Effector memory CD8-positive, alpha-beta T cell (primary cell): ENCODE results near the gene TEX47.

Experiments used
- ATAC-seq: fragments of 150-1000 bp; cut with Tn5 transposase; replicated peaks from 2 replicates; pipeline ENCODE4 v1.10.0; 2021; ENCODE audit warnings: mild to moderate bottlenecking, moderate library complexity
- DNase-seq, 3 experiments: peaks; one replicate each; pipeline ENCODE4 v3.0.0; 2021
- H3K27ac Mint-ChIP-seq, 2 donors: one replicate each; pipeline ENCODE4 v1.8.0; 2022; ENCODE audit warnings: mild to moderate bottlenecking in 2 of 2, mixed read lengths in 2 of 2, moderate library complexity in 2 of 2
- H3K27me3 Mint-ChIP-seq, 2 donors: one replicate each; pipeline ENCODE4 v1.8.0; 2022; ENCODE audit warnings: mixed read lengths in 2 of 2
- H3K36me3 Mint-ChIP-seq: one replicate; pipeline ENCODE4 v1.8.0; 2022; ENCODE audit warnings: mild to moderate bottlenecking, moderate library complexity, mixed read lengths; ENCODE audit not compliant: insufficient read depth
- H3K4me1 Mint-ChIP-seq, 2 donors: one replicate each; pipeline ENCODE4 v1.8.0; 2022; ENCODE audit warnings: low read depth in 2 of 2, mixed read lengths in 2 of 2
- H3K4me3 Mint-ChIP-seq, 2 donors: one replicate each; pipeline ENCODE4 v1.8.0; 2022; ENCODE audit warnings: mild to moderate bottlenecking in 2 of 2, mixed read lengths in 2 of 2, moderate library complexity in 2 of 2
- H3K9me3 Mint-ChIP-seq, 2 donors: one replicate each; pipeline ENCODE4 v1.8.0; 2022; ENCODE audit warnings: mixed read lengths in 2 of 2

TEX47 gene

GRCh38 chr7:88771417-88771816 lies 24.1 kb downstream of the TEX47 start:
- Mint-ChIP-seq H3K27me3 (no peaks in the 10 kb centered on the region), H3K4me1 (no peaks in the 10 kb centered on the region), H3K4me3 (no peak overlapping the region), H3K27ac (no peak overlapping the region), H3K36me3 (no peaks in the 10 kb centered on the region), H3K9me3 (peaks cover 0 to 7% of the 10 kb centered on the region in 2 donors)
- no peak for ATAC-seq
- no peak for DNase-seq

DNA sequence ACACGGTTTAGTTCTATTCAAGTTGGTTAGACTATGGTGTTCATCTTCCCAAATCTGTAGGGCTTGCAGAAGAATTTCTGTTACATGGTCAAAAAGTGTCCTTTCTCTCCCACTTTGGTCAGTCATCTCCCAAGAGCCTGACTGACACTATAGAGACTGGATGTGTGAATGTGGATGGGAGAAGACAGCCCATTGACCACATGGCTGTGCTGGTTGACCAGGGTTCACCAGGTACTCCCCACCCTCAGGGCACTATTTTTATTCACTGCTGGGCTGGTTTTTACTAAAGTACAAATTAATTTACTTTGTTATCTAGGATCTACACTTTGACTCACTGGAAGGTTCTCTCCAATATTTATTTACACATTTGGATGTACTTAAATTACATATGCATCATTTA lies 33.8 kb downstream of the TEX47 start:
- Mint-ChIP-seq H3K27ac (no peak overlapping the region), H3K27me3 (peaks cover 8 to 24% of the 10 kb centered on the region in 2 donors), H3K4me3 (no peak overlapping the region), H3K36me3 (no peaks in the 10 kb centered on the region), H3K4me1 (no peaks in the 10 kb centered on the region), H3K9me3 (peaks cover 0 to 2% of the 10 kb centered on the region in 2 donors)
- ATAC-seq, result no peak
- DNase-seq, result no peak

DNA sequence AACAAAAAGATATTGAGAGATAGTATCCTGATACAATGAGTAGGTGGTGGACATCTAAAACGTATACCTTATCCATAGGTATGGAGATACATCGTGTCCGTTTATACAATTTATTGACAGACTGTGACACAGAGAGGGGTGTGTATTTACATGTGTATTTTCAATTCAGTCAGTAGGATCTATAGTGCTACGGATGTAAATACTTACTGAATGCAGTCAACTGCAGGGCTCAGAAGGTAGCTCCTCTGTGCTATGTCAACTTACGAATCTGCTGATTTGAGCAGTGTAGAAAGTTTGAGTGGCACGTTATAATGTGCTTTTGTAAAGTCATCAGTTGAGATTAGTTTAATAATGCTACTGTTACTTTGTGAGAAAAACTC lies 35.4 kb downstream of the TEX47 start:
- H3K9me3 Mint-ChIP-seq, result peaks cover 0 to 2% of the 10 kb centered on the region in 2 donors
- H3K4me1 Mint-ChIP-seq, result no peaks in the 10 kb centered on the region
- ATAC-seq (no peak), DNase-seq (no peak)
- H3K27ac Mint-ChIP-seq, result no peak overlapping the region
- H3K36me3 Mint-ChIP-seq, result no peaks in the 10 kb centered on the region
- H3K4me3 Mint-ChIP-seq, result no peak overlapping the region
- peaks cover 8 to 24% of the 10 kb centered on the region in 2 donors for H3K27me3 Mint-ChIP-seq

- Mint-ChIP-seq H3K27ac (no peak within 1 kb of the TSS), H3K27me3 (peaks cover 8 to 24% of the 10 kb centered on the region in 2 donors)
- ATAC-seq, result no peak
These were observed 36.1 kb downstream of the TEX47 start, which contains the start of gene ZNF804B for GRCh38 chr7:88759230-88760135. ZNF804B (plus strand) TSS chr7:88759700; CDS start chr7:88759977, 277 bp downstream.

GRCh38 chr7:88758381-88759229 lies 36.9 kb downstream of the TEX47 start:
- no peak overlapping the region for H3K27ac Mint-ChIP-seq
- no peak overlapping the region for H3K4me3 Mint-ChIP-seq
- H3K36me3 Mint-ChIP-seq, result no peaks in the 10 kb centered on the region
- H3K27me3 Mint-ChIP-seq, result peaks cover 8 to 24% of the 10 kb centered on the region in 2 donors
- no peak for ATAC-seq
- no peak for DNase-seq
- no peaks in the 10 kb centered on the region for H3K4me1 Mint-ChIP-seq
- H3K9me3 Mint-ChIP-seq, result peaks cover 0 to 2% of the 10 kb centered on the region in 2 donors

More at GRCh38 chr7:88759230-88760135, 36.1 kb downstream of the TEX47 start, which contains the start of gene ZNF804B:
- DNase-seq, result no peak
- peaks cover 0 to 2% of the 10 kb centered on the region in 2 donors for H3K9me3 Mint-ChIP-seq
- H3K4me3 Mint-ChIP-seq, result no peak within 1 kb of the TSS
- H3K36me3 Mint-ChIP-seq, result no peaks in the 10 kb centered on the region
- no peaks in the 10 kb centered on the region for H3K4me1 Mint-ChIP-seq

DNA sequence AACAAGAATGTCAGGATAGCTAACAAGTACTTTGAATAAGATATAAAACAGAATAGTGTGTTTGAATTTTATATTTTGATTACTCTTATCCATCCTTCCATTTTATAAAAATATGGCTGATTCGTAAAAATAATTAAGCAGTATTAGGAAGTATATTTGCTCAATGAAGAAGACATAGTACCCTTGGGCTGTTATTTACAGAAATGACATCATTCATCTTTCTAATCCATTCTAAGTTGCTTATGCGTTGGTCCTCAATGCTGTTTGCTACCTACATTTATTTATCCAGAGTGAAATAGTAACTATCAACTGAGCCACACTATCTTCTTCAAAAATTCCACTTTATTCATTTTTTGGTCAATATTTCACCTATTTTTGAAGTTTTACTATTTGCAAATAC lies 38.2 kb downstream of the TEX47 start:
- Mint-ChIP-seq H3K4me3 (no peak overlapping the region), H3K27ac (no peak overlapping the region), H3K27me3 (peaks cover 8 to 24% of the 10 kb centered on the region in 2 donors)

GRCh38 chr7:88756802-88757201 lies 38.7 kb downstream of the TEX47 start:
- ATAC-seq (no peak), DNase-seq (no peak)
- Mint-ChIP-seq H3K4me1 (no peaks in the 10 kb centered on the region), H3K36me3 (peaks cover 3% of the 10 kb centered on the region), H3K27ac (no peak overlapping the region), H3K9me3 (peaks cover 0 to 2% of the 10 kb centered on the region in 2 donors), H3K27me3 (peaks cover 8 to 24% of the 10 kb centered on the region in 2 donors), H3K4me3 (no peak overlapping the region)

More for the DNA sequence above, 38.2 kb downstream of the TEX47 start:
- no peak for ATAC-seq
- DNase-seq, result no peak
- Mint-ChIP-seq H3K36me3 (peaks cover 1% of the 10 kb centered on the region), H3K4me1 (no peaks in the 10 kb centered on the region), H3K9me3 (peaks cover 0 to 2% of the 10 kb centered on the region in 2 donors)

DNA sequence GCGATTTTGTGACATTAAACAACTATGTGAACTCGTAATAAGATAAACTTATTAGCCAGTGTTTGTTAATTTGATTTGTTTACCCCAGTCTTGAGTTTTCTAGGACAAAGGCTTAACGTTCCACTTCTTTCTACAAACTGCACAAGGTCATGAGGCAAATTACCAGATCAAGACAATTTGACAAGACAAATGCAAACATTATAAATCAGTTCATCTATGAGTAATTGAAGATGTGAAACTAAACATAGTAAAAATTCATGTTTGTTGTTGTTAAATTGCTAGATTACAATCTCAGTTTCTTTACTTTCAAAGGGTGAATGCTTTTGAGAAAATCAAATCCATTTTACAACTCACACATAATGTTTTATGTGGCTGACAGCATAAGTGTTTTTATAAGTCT lies 49.4 kb downstream of the TEX47 start:
- DNase-seq (no peak), ATAC-seq (no peak)
- H3K4me3 Mint-ChIP-seq, result no peak overlapping the region
- no peaks in the 10 kb centered on the region for H3K27me3 Mint-ChIP-seq
- H3K9me3 Mint-ChIP-seq, result peaks cover 0 to 5% of the 10 kb centered on the region in 2 donors
- no peaks in the 10 kb centered on the region for H3K4me1 Mint-ChIP-seq
- H3K27ac Mint-ChIP-seq, result no peak overlapping the region
- peaks cover 3% of the 10 kb centered on the region for H3K36me3 Mint-ChIP-seq
